ENCODE results near the gene MAGEB1.

The MAGEB1 gene

DNA sequence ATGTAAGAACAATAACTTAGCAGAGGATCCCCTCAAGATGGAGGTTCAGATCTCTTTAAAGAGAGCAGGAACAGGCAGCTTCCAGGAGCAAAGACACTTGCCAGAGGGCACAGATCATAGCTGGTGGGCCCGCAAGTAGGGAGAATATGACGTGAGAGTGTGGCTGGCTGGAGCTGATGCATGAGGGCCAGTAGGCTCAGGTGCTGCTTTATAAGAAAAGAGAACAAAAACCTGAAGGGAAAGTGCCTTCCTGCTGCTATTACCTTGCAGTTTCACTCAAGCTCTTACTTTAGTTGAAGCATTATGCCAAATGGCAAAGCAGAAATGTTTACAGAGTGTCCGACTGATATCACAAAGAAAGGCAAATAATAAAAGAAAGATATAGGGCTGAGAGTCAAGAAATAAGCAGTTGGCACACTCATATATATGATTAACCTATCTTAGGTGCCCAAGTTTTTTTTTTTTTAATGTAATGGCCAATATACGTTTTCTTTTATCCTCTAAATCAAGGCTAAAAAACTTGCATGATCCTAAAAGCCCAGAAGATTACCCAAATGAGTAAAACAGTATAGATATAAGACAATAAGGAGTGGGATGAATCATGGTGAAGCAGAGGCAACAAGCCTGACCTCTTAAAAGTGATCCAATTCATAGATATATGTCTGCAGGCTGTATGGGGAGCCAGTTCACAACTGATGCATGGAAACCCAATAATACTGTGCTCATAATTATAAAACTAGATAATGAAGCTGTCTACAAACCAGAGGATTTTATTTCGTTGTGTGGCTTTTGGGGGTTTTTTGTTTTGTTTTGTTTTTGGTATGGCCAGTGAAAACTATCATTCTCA is 49.7 kb downstream of the MAGEB1 start:
- no peak for DNase-seq

DNA sequence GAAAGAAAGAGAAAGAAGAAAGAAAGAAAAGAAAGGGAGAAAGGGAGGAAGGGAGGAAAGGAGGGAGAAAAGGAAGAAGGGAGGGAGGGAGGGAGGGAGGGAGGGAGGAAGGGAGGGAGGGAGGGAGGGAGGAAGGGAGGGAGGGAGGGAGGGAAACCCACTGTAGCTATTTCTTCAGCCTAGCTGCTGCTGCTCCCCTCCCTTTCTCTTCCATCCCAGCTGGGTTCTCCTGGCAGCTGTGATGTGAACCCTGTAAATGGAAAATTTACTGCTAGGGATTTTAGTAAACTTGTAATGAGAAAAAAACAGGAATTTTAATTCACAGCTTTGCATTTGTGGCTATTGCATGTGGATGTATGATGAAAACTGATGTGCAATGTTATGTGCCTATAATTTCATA is 54.3 kb downstream of the MAGEB1 start:
- DNase-seq: no peak
